HT-29 (cell line): ENCODE data around the gene HES5. TPM values are rescaled to one million over a fixed set of nuclear protein-coding genes. Genes with fewer than 3 reads are reported as not detected.

Source experiments
- DNase-seq: peaks from one replicate; pipeline ENCODE4 v3.0.0-alpha.2; 2015; ENCODE audit warnings: low spot score
- total RNA-seq: library from RNA; depleted of rRNA; stranded (reverse); fragments of >200 nt; shearing (Covaris generic); gene quantifications from 2 replicates; pipeline ENCODE4 v1.2.3, GENCODE V29; 2014

HES5 gene
- total RNA-seq, 1 experiment from 2014 or later, result 0.28 TPM

- DNase-seq, result no peak
These were observed 28.3 kb downstream of the HES5 start for GRCh38 chr1:2501820-2502119.

- DNase-seq, result no peak
These were observed 28.8 kb downstream of the HES5 start for GRCh38 chr1:2501041-2501819.

- no peak for DNase-seq
These were observed 30.0 kb downstream of the HES5 start for GRCh38 chr1:2499986-2500596.

- no peak for DNase-seq
These were observed 30.8 kb downstream of the HES5 start for GRCh38 chr1:2499260-2499659.

GRCh38 chr1:2498648-2499047, 31.4 kb downstream of the HES5 start:
- DNase-seq, result no peak

GRCh38 chr1:2497891-2498290, 32.2 kb downstream of the HES5 start:
- no peak for DNase-seq

GRCh38 chr1:2496746-2497145, 33.3 kb downstream of the HES5 start:
- no peak for DNase-seq

GRCh38 chr1:2496087-2496622, 33.9 kb downstream of the HES5 start:
- DNase-seq, result no peak

GRCh38 chr1:2495546-2495945, 34.5 kb downstream of the HES5 start:
- DNase-seq, result no peak

- DNase-seq, result no peak
These were observed 35.0 kb downstream of the HES5 start for GRCh38 chr1:2495026-2495425.

- peak; percentile 63 for DNase-seq
These were observed 35.8 kb downstream of the HES5 start for GRCh38 chr1:2494323-2494693.

- DNase-seq, result no peak
These were observed 36.3 kb downstream of the HES5 start for GRCh38 chr1:2493691-2494322.

- DNase-seq, result no peak
These were observed 36.8 kb downstream of the HES5 start for GRCh38 chr1:2493218-2493617.

- no peak for DNase-seq
These were observed 38.0 kb downstream of the HES5 start for GRCh38 chr1:2492091-2492490.

- no peak for DNase-seq
These were observed 40.4 kb downstream of the HES5 start for GRCh38 chr1:2489615-2490014.

- no peak for DNase-seq
These were observed 41.4 kb downstream of the HES5 start for GRCh38 chr1:2488688-2489087.

GRCh38 chr1:2486558-2486957, 43.5 kb downstream of the HES5 start:
- DNase-seq, result no peak

GRCh38 chr1:2486041-2486440, 44.0 kb downstream of the HES5 start:
- DNase-seq, result no peak

GRCh38 chr1:2483970-2484369, 46.1 kb downstream of the HES5 start:
- no peak for DNase-seq

GRCh38 chr1:2483026-2483425, 47.0 kb downstream of the HES5 start:
- no peak for DNase-seq

GRCh38 chr1:2482588-2482987, 47.5 kb downstream of the HES5 start:
- no peak for DNase-seq

- DNase-seq, result no peak
These were observed 48.2 kb downstream of the HES5 start for GRCh38 chr1:2481885-2482284.

- DNase-seq, result no peak
These were observed 49.1 kb downstream of the HES5 start for GRCh38 chr1:2480986-2481364.
